ENCODE measurements around the gene NAE1.

DNA sequence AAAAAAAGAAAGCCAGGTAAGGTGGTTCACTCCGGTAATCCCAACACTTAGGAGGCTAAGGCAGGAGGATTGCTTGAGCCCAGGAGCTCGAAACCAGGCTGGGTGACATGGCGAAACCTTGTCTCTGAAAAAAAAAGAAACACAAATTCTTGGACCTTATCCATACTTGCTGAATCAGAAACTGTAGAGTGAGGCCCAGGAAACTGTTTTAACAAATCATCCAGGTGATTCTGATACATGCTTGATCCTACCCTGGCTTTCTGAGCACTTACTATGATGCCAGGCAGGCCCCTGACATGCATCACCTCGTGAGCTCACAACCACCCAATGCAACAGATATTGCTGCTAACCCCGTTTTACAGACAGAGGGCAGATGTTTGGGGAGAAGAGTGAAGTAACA is 4.0 kb upstream of the NAE1 start:
- TF ChIP-seq LEF1 (IDR thresholded peaks at IDR 0.05; ENCODE audit: borderline replicate concordance): no peak
- TF ChIP-seq FOXK2 (IDR thresholded peaks at IDR 0.05): no peak
- no peak for TF ChIP-seq SUZ12 (IDR thresholded peaks at IDR 0.05)
- no peak for TF ChIP-seq SP1 (IDR thresholded peaks at IDR 0.05)
- TF ChIP-seq TARDBP (IDR thresholded peaks at IDR 0.05): no peak
- TF ChIP-seq, protein P1, sequence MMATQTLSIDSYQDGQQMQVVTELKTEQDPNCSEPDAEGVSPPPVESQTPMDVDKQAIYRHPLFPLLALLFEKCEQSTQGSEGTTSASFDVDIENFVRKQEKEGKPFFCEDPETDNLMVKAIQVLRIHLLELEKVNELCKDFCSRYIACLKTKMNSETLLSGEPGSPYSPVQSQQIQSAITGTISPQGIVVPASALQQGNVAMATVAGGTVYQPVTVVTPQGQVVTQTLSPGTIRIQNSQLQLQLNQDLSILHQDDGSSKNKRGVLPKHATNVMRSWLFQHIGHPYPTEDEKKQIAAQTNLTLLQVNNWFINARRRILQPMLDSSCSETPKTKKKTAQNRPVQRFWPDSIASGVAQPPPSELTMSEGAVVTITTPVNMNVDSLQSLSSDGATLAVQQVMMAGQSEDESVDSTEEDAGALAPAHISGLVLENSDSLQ (IDR thresholded peaks at IDR 0.05): no peak

All from HEK293T (cell line).